DND-41 (cell line): ENCODE data around the gene TUBA3E.
"Not testable (repeated sequence)": the region's sequence is repeated elsewhere in the genome, so short reads cannot be mapped to it uniquely, and the experiment has no call there.

Experiments
- ATAC-seq: fragments of 200-7000 bp; cut with Tn5 transposase; 3 replicates; pipeline ENCODE4 v1.9.1; 2021; ENCODE audit warnings: low read depth; ENCODE audit not compliant: insufficient read depth
- DNase-seq: peaks from one replicate; pipeline ENCODE4 v3.0.0-alpha.2; 2020
- H2AFZ ChIP-seq: 2 replicates; pipeline ENCODE4 v1.6.0; 2012; ENCODE audit warnings: low read depth, low read length
- H3K27ac ChIP-seq: 2 replicates; pipeline ENCODE4 v1.5.1; 2012; ENCODE audit warnings: low read length, inconsistent platforms
- H3K27me3 ChIP-seq: fragments of 200-600 bp; sonication (generic); 2 replicates; pipeline ENCODE4 v1.6.0; 2012; ENCODE audit warnings: low read length, mild to moderate bottlenecking, inconsistent platforms; ENCODE audit not compliant: insufficient read depth, poor library complexity
- H3K36me3 ChIP-seq: 2 replicates; pipeline ENCODE4 v1.5.1; 2012; ENCODE audit warnings: low read length, inconsistent platforms; ENCODE audit not compliant: insufficient read depth
- H3K4me1 ChIP-seq: 2 replicates; pipeline ENCODE4 v1.5.1; 2012; ENCODE audit warnings: mild to moderate bottlenecking, low read length; ENCODE audit not compliant: insufficient read depth
- H3K4me2 ChIP-seq: 2 replicates; pipeline ENCODE4 v1.6.0; 2012; ENCODE audit warnings: mild to moderate bottlenecking, moderate library complexity, low read length, inconsistent platforms; ENCODE audit not compliant: insufficient read depth
- H3K4me3 ChIP-seq, 2 experiments: fragments of 200-600 bp in 1 of 2; shearing (Covaris generic) in 1 of 2; 2 replicates each; pipeline ENCODE4 v1.5.1; 2012 to 2016; ENCODE audit warnings: inconsistent platforms in 2 of 2, low read length in 2 of 2, mild to moderate bottlenecking in 2 of 2, low read depth in 1 of 2, moderate library complexity in 1 of 2
- H3K79me2 ChIP-seq: 2 replicates; pipeline ENCODE4 v1.6.0; 2012; ENCODE audit warnings: low read length, inconsistent platforms; ENCODE audit not compliant: insufficient read depth
- H3K9ac ChIP-seq: 2 replicates; pipeline ENCODE4 v1.6.0; 2012; ENCODE audit warnings: low read depth, mild to moderate bottlenecking, inconsistent platforms, low read length, moderate library complexity
- H3K9me3 ChIP-seq: 2 replicates; pipeline ENCODE4 v1.5.1; 2012; ENCODE audit warnings: low read length, moderate library complexity, mild to moderate bottlenecking, inconsistent platforms; ENCODE audit not compliant: insufficient read depth, severe bottlenecking
- H4K20me1 ChIP-seq: 2 replicates; pipeline ENCODE4 v1.6.0; 2012; ENCODE audit warnings: low read length; ENCODE audit not compliant: insufficient read depth
- EZH2 ChIP-seq: IDR thresholded peaks from 3 replicates; pipeline ENCODE4 v1.6.1; 2012; ENCODE audit warnings: borderline replicate concordance, low read depth, mild to moderate bottlenecking, moderate library complexity, low read length, inconsistent platforms; ENCODE audit not compliant: severe bottlenecking
- TF ChIP-seq, protein P1 (sequence below): IDR thresholded peaks from 2 replicates; pipeline ENCODE4 v1.5.1; 2012; ENCODE audit warnings: borderline replicate concordance, low read length, moderate library complexity, mild to moderate bottlenecking; ENCODE audit not compliant: poor library complexity, severe bottlenecking; ENCODE audit errors: extremely low read depth

TUBA3E gene

DNA sequence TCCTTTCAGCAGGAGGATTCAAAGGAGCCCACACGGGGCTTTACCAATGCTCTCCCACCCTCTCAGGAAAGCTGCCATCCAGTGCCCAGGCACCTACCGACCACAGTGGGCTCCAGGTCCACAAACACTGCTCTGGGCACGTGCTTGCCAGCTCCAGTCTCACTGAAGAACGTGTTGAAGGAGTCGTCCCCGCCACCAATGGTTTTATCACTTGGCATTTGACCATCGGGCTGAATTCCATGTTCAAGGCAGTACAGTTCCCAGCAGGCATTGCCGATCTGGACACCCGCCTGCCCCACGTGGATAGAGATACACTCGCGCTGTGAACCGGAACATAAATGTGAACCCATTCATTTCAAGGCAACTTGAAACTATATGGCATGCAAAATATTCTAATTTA, 2.2 kb downstream of the TUBA3E start:
- H4K20me1 ChIP-seq, ATAC-seq, H2AFZ ChIP-seq, DNase-seq, H3K79me2 ChIP-seq, H3K4me2 ChIP-seq, H3K9ac ChIP-seq, H3K9me3 ChIP-seq, H3K27me3 ChIP-seq, H3K4me1 ChIP-seq, H3K4me3 ChIP-seq, H3K36me3 ChIP-seq, H3K27ac ChIP-seq: not testable (repeated sequence)

- H2AFZ ChIP-seq, H3K27me3 ChIP-seq, H3K4me3 ChIP-seq, H3K9me3 ChIP-seq, H3K9ac ChIP-seq, DNase-seq, H3K36me3 ChIP-seq, H3K4me2 ChIP-seq, H3K27ac ChIP-seq, H3K4me1 ChIP-seq, H4K20me1 ChIP-seq, ATAC-seq, H3K79me2 ChIP-seq: not testable (repeated sequence)
These were observed 3.1 kb downstream of the TUBA3E start for GRCh38 chr2:130195089-130195635.

DNA sequence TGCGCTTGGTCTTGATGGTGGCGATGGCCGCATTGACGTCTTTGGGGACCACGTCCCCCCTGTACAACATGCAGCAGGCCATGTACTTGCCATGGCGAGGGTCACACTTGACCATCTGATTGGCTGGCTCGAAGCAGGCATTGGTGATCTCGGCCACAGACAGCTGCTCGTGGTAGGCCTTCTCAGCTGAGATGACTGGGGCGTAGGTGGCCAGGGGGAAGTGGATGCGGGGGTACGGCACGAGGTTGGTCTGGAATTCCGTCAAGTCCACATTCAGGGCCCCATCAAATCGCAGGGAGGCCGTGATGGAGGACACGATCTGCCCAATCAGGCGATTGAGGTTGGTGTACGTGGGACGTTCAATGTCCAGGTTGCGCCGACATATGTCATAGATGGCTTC, 4.4 kb downstream of the TUBA3E start:
- ATAC-seq: not testable (repeated sequence)

GRCh38 chr2:130192451-130192850, 5.8 kb downstream of the TUBA3E start:
- not testable (repeated sequence) for H3K79me2 ChIP-seq, H3K4me2 ChIP-seq, H3K4me1 ChIP-seq, H3K9ac ChIP-seq, H3K9me3 ChIP-seq, H2AFZ ChIP-seq, ATAC-seq, H3K27ac ChIP-seq, H3K27me3 ChIP-seq, DNase-seq, H3K4me3 ChIP-seq
- Histone ChIP-seq H4K20me1 (peaks cover 16% of the 10 kb centered on the region; the same call in 1 of the 2 replicates), H3K36me3 (peaks cover 20% of the 10 kb centered on the region)

More for the DNA sequence above, 4.4 kb downstream of the TUBA3E start:
- not testable (repeated sequence) for H3K4me1 ChIP-seq, DNase-seq, H3K27me3 ChIP-seq, H2AFZ ChIP-seq, H4K20me1 ChIP-seq, H3K4me3 ChIP-seq, H3K36me3 ChIP-seq, H3K27ac ChIP-seq, H3K4me2 ChIP-seq, H3K9ac ChIP-seq, H3K9me3 ChIP-seq, H3K79me2 ChIP-seq

- Histone ChIP-seq H3K36me3 (peaks cover 22% of the 10 kb centered on the region), H4K20me1 (peaks cover 25% of the 10 kb centered on the region; the same call in 1 of the 2 replicates)
- not testable (repeated sequence) for H3K27ac ChIP-seq, H3K4me2 ChIP-seq, H3K27me3 ChIP-seq, H3K9ac ChIP-seq, DNase-seq, H3K9me3 ChIP-seq, H2AFZ ChIP-seq, H3K4me3 ChIP-seq, H3K79me2 ChIP-seq, H3K4me1 ChIP-seq, ATAC-seq
These were observed 6.9 kb downstream of the TUBA3E start for GRCh38 chr2:130191319-130191718.

DNA sequence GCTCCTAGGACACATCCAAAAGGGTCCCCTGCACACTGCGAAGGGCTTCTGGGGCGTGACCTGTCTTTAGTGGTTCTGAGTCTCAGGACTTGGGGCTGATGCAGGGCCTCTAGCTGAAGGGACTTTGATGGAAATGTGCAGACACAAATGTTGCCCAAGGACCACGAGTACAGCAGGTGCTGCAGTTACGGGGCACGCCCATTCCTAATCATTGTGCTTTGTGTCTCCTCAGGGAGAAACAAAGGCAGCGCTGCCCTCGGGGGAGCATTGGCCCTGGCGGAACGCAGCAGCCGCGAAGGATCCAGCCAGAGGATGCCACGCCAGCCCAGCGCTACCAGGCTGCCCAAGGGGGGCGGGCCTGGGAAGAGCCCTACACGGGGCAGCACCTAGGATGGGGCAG, 8.0 kb downstream of the TUBA3E start:
- DNase-seq (no peak), ATAC-seq (no peak)
- TF ChIP-seq, protein P1, sequence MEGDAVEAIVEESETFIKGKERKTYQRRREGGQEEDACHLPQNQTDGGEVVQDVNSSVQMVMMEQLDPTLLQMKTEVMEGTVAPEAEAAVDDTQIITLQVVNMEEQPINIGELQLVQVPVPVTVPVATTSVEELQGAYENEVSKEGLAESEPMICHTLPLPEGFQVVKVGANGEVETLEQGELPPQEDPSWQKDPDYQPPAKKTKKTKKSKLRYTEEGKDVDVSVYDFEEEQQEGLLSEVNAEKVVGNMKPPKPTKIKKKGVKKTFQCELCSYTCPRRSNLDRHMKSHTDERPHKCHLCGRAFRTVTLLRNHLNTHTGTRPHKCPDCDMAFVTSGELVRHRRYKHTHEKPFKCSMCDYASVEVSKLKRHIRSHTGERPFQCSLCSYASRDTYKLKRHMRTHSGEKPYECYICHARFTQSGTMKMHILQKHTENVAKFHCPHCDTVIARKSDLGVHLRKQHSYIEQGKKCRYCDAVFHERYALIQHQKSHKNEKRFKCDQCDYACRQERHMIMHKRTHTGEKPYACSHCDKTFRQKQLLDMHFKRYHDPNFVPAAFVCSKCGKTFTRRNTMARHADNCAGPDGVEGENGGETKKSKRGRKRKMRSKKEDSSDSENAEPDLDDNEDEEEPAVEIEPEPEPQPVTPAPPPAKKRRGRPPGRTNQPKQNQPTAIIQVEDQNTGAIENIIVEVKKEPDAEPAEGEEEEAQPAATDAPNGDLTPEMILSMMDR: no peak
- TF ChIP-seq EZH2: no peak
- Histone ChIP-seq H3K4me2 (no peak overlapping the region), H3K4me3 (no peak overlapping the region), H3K9me3 (no peaks in the 10 kb centered on the region), H4K20me1 (peaks cover 32% of the 10 kb centered on the region; the same call in 1 of the 2 replicates), H3K27ac (no peak overlapping the region), H3K27me3 (no peaks in the 10 kb centered on the region), H3K9ac (no peak overlapping the region), H3K36me3 (peaks cover 29% of the 10 kb centered on the region), H2AFZ (no peak overlapping the region), H3K79me2 (peaks cover 18% of the 10 kb centered on the region), H3K4me1 (no peaks in the 10 kb centered on the region)

GRCh38 chr2:130188958-130189357, 9.3 kb downstream of the TUBA3E start:
- H2AFZ ChIP-seq, H3K4me3 ChIP-seq, H3K27ac ChIP-seq, H3K4me1 ChIP-seq, H3K4me2 ChIP-seq, DNase-seq, ATAC-seq, H3K9me3 ChIP-seq, H3K27me3 ChIP-seq, H3K9ac ChIP-seq: not testable (repeated sequence)
- Histone ChIP-seq H3K36me3 (peaks cover 38% of the 10 kb centered on the region), H3K79me2 (peaks cover 29% of the 10 kb centered on the region), H4K20me1 (peaks cover 40% of the 10 kb centered on the region)
